NCI-H2196 (cell line): Measurements from ENCODE around the gene KANSL3.
"Not testable (repeated sequence)": the region's sequence is repeated elsewhere in the genome, so short reads cannot be mapped to it uniquely, and the experiment has no call there.

Experiments
- DNase-seq: peaks from one replicate; lab custom pipeline; 2025; ENCODE audit not compliant: unreplicated experiment; lab: John Stamatoyannopoulos, UW

Gene KANSL3

DNA sequence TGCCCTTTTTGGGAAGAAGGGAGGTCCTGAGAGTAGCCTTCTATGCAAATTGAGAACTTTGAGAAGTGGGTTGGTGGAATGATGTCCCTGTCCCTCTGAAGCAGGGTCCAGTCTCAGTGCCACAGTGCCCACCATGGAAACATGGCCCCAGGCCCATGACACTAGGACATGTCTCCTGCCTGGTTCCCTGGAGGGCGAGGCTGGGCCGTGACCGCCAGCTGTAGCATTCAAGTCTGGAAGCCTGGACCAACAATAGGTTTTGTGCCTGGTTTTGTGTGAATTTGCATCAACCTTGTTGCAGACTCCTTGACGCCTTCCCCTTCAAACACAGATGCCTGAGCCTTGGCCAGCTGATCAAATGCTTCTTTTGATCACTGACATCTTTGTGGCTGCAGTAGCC, 74.1 kb downstream of the KANSL3 start:
- DNase-seq, result no peak

DNA sequence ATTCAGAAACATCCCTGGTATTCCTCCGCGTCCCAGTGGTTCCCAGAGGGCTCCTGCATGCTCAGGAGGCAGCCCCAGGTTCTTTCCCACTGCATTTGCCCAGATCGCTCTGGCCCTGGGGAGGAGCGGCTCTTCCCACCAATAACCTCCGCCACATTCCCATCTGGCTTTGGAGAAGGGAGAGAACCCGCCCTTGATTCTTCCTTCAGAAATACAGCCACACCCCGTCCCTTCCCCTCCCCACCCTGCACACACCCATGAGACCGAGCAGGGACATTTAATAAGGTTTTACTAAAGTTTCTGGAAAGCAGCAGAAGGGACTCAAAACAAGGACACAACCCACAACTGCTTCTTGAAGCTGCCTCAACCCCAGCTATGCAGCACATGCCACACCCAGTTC, 79.6 kb downstream of the KANSL3 start:
- DNase-seq, result no peak

DNA sequence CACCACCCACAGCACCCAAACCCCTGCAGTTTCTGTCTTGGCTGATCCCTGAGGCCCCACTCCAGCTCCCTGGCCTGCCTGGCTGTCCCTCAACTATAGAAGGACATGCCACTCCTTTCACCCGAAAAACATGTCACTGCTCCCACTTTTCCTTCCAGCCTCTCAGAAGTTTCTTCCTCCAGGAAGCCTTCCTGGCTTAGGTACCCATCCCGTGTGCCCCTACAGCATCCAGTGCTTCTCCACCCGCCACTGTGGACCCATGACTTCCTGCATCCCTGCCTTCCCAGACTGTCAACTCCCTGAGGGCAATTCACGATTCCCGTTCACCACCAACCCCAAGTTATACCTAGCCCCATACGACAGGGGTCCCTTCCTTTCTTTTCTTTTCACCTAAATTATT, 80.1 kb downstream of the KANSL3 start:
- DNase-seq, result no peak

DNA sequence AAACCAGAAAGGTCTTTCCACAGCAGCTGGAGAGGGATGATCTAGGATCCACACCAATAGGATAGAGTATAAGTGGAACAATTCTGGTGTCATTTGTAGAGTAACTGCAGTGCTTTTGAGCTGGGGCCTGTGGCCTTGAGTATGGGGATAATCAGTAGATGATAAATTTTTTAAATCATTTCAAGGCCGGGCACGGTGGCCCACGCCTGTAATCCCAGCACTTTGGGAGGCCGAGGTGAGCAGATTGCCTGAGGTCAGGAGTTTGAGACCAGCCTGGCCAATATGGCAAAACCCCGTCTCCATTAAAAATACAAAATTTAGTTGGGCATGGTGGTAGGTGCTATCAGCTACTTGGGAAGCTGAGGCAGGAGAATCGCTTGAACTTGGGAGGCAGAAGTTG, 80.7 kb downstream of the KANSL3 start:
- DNase-seq, result not testable (repeated sequence)

DNA sequence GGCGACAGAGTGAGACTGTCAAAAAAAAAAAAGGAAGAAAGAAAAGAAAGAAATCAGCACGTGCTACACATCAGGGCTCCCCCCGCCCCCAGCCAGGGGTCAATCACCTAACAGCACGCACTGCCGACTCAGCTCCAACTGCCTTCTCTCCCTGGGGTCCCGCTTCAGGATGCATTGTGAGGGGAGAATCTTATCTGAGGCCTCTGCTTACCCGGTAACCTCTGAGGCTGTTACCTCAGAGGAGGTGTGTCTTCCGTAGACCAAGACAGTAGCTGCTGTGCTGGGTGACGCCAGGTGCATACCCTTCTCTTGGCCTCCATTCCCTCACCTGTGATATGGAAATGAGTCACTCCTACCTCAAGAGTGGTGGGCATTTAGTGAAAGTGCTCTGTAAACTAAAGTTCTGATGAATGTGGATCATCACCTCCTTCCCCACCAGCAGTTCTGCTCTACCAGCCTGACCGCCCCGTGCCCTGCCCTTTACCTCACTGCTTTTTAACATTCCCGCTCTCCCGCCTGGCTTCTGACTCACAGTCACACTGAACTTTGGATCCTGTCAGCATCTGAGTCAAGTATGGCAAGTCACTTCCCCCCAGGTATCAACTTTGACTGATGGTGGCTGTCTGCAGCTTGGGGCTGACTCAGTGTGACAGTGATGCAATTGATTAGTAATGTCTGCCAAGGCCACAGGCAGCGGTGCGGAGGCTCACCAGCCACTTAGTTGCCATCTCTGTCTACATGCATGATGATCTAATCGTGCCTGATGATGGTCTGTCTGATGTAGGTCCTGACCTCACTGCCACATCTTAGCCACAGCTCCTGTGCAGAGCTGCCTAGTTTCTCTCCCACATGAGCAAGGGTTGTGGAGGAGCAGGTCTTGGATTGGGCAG, 81.4 kb downstream of the KANSL3 start:
- DNase-seq, result no peak

DNA sequence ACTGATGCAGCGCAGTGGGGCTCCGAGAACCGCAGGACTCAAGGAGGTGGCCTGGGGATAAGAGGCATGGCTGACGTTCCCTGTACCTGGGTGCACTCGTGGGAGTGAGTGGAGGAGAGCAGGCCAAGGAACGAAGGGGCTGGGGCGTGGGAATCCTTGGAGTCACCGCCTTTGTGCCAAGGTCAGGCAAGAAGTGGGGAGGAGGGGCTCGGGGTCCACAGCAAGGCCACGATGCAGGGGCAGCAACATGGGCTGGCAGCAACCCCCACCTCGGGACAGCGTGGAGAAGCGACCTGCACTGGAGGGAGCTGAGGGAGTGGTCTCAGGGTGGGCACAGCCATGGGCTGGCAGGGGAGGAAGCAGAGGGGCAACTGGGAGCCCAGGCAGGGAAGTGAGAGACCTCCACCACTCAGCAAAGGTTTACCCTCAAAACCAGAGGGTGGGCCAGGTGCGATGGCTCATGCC, 82.9 kb downstream of the KANSL3 start:
- no peak for DNase-seq

DNA sequence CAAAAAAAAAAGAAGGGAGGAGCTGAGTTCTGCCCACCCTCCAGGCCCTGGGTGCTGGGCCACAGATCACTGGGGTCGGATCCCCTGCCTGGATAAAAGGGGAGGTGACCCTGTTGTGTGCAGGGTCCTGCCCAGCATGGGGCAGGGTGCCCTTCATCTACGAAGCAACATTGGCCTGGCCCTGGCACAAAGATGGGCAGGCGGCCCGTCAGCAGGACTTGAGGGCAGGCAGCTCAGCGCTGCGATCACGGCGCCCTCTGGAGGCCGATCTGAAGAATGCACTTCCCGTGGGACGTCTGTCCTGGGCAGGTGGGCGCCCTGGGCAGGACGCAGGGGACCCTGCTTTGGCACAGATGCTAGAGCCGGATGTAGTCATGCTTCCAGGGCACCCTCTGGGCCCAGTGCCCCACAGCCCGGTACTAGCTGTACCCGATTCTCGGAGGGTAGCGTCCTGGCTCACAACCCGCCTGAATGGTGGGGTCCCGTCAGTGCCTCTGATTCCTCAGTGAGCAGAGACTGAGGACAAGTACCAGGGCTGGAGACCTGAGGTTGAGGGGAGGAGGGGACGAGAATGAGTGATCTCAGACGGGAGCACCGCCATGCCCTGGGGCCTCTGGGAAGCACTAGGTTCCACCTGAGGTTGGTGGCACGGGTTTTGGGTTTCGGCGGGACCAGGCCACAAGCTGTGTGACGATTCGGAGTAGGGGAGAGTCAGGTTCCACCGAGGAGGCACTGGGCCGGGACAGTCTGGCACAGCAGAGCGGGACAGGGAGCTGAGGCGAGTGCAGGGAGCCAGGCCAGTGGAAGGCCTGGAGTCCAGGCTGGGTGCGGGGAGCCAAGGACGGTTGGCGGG, 83.6 kb downstream of the KANSL3 start:
- DNase-seq, result peak; percentile 44

DNA sequence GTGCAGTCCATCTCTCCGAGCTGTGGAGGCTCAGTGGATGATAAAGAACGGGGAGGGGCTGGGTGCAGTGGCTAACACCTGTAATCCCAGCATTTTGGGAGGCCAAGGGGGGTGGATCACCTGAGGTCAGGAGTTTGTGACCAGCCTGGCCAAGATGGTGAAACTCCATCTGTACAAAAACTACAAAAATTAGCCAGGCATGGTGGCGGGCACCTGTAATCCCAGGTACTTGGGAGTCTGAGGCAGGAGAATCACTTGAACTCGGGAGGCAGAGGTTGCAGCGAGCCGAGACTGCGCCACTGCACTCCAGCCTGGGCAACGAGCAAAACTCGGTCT, 84.2 kb downstream of the KANSL3 start:
- DNase-seq, result not testable (repeated sequence)

DNA sequence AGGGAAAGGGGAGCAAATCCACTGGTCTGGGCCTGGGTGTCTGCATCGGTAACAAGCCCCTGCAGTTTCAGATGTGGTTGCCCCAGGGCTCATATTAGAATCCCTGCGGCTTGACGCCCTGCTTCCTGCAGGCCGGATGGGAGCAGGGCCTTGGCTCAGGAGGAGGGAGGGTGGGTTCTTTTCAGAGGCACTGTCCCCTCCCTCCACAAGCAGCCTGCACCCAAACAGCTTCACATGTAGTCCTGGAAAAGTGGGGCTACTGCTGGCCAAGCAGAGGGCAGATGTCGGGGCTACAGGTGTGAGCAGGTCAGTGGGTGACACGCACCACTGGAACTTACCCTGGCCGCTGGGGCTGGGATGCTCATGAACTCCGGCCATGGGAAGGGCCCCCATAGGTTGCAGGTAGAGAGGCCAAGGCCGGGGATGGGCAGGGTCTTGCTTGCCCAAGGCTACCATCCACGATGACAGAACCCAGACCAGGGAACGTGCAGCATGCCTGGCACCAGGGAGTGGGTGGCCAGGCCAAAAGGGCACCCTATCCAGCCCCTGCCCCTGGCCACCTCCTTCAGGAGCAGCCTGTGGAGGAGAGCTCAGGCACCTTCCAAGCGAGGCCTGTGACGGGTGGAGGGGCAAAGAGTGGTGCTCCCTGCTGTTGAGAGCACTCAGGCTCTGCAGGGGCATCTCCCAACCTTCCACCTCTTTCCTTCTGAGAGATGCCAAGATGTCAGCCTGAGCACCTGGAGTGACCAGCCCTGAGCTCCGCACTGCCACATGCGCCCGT, 84.7 kb downstream of the KANSL3 start:
- no peak for DNase-seq

DNA sequence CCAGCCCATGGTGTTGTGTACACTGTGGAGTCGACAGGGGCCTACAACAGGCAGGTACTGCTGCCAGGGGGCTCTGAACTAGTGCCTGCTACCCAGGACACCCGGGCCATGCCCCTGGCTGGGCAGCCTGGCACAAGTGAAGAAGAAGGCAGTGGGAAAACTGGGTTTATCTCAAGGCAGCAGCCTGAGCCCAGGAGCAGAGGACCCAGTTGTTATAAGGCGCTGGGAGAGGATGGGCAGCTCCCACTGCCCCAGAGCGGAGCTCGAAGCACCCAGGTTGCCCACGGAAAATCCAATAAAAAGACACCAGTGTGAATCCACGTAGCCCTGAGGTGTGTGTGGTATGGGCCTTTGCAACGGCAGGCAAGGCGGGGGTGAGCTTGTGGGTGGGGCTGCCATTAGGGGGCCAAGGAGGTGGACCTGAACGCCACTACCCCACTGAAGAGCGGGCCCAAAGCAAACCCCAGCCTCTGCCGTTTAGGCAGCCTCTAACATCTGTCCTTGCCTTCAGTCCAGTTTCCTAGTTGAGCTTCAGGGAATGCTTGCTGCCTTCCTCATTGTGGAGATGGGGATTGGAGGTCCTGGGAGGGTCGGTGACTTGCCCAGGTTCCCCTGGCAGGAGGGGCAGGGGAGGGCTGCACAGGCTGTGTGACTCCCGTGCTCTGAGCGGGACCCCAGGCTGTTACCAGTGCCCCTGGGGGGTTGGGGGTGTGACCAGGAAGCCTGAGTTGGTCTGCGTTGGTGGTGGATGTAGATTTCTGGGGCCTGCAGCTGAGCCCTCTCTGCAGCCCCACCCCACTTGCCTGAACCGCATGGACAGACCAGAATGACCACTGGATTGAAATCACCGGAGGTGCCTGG, 85.6 kb downstream of the KANSL3 start:
- DNase-seq, result no peak

DNA sequence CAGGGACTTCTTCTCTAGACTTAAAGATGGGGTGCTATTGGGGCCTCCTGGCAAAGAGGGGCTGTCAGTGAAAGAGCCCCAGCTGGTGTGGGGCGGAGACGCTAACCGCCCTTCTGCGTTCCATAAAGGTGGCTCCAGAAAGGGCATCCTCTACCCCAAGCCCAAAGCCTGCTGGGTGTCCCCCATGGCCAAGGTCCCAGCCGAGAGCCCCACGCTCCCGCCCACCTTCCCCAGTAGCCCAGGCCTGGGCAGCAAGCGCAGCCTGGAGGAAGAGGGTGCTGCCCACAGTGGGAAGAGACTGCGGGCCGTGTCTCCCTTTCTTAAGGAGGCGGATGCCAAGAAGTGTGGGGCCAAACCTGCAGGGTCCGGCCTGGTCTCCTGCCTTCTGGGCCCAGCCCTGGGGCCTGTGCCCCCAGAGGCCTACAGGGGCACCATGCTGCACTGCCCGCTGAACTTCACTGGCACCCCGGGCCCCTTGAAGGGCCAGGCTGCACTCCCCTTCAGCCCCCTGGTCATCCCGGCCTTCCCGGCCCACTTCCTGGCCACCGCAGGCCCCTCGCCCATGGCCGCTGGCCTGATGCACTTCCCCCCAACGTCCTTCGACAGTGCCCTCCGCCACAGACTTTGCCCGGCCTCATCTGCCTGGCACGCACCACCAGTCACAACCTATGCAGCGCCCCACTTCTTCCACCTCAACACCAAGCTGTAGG, 86.4 kb downstream of the KANSL3 start:
- no peak for DNase-seq

DNA sequence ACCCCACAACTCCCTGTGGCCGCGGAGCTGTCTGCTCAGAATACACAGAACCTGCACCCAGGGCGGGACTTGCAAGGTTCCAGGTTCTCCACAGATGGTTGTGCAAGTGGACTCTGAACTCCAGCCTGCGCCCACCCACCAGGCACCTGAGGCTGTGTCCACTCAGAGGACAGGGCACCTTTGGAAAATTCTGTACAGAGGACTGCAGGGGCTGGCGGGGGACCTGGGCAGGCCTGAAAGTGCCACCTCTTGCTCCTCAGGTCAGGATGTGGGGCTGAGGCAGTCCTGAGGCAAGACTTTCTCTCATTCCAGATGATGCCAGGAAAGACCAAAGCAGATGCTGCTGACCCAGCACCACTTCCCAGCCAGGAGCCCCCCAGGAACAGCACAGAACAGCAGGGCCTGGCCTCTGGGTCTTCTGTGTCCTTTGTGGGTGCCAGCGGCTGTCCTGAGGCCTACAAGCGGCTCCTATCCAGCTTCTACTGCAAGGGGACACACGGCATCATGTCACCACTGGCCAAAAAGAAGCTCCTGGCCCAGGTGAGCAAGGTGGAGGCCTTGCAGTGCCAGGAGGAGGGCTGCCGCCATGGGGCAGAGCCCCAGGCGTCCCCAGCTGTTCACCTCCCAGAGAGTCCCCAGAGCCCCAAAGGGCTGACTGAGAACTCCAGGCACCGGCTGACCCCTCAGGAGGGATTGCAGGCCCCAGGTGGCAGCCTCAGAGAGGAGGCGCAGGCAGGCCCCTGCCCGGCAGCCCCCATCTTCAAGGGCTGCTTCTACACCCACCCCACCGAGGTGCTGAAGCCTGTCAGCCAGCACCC, 87.1 kb downstream of the KANSL3 start:
- no peak for DNase-seq

DNA sequence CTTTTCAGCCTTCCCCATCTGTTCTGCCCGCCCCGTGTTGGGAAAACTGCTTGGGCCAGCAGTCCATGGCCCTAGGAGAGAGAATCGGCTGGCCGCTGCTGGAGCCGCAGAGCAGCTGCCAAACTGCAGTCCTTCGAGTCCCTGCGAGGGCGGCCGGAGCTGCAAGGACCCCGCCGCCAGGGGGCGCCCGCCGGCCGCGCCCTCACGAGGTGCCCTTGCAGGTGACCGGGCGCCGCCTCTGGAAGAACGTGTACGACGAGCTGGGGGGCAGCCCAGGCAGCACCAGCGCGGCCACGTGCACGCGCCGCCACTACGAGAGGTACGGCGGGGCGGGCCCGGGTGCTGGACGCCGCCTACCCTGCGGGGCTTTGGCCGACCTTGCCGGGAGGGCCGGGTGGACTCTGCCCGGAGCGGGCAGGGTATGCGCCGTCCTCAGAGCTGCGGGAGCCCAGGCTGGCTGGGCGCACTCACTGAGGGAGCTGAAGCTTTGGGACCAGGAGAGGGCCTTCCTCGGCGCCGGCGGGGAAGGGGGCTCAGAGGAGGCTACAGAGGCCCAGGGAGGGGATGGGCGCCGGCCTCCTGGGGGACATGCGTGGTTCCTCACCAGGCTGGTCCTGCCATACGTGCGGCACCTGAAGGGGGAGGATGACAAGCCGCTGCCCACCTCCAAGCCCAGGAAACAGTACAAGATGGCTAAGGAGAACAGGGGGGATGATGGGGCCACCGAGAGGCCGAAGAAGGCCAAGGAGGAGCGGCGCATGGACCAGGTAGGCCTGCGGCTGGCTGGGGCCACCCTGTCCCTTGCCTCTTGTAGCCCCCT, 87.9 kb downstream of the KANSL3 start:
- no peak for DNase-seq

DNA sequence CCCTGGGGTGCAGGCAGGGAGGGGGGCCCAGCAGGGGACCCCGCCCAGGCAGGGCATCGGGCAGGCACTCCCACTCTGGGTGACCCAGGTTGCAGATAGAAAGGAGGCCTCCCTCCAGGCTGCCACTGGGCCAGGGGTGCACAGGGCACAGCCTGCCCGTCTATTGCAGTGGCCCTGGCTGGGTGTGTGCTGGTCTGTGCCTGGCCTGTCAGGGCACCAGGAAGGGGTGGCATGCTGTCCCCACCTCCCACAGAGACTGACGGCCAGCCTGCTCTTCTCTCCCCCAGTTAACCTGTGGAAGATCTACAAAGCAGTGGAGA, 88.7 kb downstream of the KANSL3 start:
- no peak for DNase-seq

DNA sequence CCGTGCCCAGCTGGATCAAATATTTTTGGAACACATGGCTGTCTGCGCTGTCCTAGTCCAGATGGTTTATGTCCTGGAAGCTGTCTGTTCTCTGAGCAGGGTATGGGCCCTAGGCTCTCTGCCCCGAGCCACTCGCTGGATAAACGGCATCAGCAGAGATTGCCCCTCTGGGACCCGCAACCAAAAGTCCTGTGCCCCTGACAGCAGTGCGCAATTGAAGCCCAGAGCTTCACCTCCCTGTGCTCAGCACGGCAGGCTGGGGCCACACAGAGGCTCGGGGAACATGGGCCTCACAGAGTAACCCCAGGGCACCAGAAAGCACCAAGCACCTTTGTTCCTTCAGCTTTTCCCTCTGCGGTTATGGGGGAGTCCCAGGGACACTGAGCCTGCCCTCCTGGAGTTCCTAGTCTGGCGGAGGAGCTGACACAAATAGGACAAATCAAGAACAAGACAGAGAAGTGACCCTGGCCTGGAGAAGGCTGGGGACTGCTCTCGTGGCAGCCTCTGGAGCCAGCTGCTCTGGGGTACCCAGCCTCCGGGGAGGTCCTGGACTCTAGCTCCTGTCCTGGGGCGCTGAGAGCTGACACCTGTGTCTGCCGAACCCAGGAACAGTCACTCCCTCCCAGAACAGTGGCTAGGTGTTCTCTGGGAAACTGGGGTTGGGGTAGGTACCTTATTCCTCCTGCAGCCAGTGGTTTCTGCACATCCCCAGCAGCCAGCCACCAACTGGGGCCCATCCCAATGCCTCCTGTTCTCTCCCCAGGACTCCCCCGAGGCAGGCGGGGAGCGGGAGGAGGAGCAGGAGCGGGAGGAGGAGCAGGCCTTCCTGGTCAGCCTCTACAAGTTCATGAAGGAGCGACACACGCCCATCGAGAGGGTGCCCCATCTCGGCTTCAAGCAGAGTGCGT, 89.3 kb downstream of the KANSL3 start:
- no peak for DNase-seq

DNA sequence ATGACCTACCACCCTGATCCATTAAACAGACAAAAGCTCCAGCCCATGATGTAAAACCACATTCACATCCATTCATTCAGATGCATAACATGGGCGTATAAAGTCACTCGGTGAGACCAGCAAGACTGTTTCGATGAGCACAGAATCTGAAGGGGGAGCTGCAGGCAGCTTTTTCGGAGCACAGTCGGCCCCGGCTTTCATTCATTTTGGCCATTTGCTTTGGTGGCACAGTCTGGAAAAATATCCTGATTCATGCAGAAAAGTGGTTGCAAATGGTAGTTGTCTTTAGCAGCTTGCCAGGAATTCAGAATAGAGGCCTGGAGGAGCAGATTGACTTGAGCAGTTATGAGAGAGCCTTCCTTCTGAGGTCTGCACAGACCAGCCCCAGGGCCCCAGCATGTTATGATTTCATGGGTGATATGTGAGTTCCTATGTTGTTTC, 90.4 kb downstream of the KANSL3 start:
- no peak for DNase-seq

DNA sequence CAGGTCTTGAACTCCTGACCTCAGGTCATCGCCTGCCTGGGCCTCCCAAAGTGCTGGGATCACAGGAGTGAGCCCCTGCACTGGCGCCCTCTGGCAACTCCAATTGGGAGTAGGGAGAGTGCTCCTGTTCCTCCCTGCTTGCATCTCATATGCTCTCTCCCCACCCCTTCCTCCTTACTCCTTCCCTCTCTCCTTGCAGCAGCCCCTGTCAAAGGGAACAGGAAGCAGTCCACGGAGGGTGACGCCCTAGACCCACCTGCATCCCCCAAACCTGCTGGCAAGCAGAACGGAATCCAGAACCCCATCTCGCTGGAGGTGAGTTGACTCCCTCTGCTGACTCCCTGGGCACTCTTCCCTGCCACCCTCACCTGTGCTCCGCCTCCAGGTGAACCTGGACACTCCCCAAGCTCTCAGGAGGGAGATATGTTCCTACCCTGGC, 90.9 kb downstream of the KANSL3 start:
- no peak for DNase-seq
